Neuronal stem cell (in vitro differentiated cells): ENCODE data around the gene RAP2C.

Source experiments
- DNase-seq: peaks from one replicate; pipeline ENCODE4 v3.0.0-alpha.2; 2013; ENCODE audit warnings: low spot score
- H2AFZ ChIP-seq: one replicate; pipeline ENCODE4 v1.6.1; 2013; ENCODE audit warnings: mild to moderate bottlenecking, low read length, inconsistent platforms
- H2AK5ac ChIP-seq: 2 replicates; pipeline ENCODE4 v1.6.1; 2013; ENCODE audit warnings: low read depth, mild to moderate bottlenecking, inconsistent platforms, low read length, moderate library complexity, mixed read lengths
- H2BK120ac ChIP-seq: 2 replicates; pipeline ENCODE4 v1.6.1; 2013; ENCODE audit warnings: low read depth, mild to moderate bottlenecking, inconsistent platforms, low read length, moderate library complexity, mixed read lengths
- H2BK12ac ChIP-seq: one replicate; pipeline ENCODE4 v1.6.1; 2013; ENCODE audit warnings: low read length, inconsistent platforms
- H2BK15ac ChIP-seq: 2 replicates; pipeline ENCODE4 v1.6.1; 2013; ENCODE audit warnings: mild to moderate bottlenecking, low read length, inconsistent platforms, mixed read lengths
- H2BK5ac ChIP-seq: one replicate; pipeline ENCODE4 v1.6.1; 2013; ENCODE audit warnings: inconsistent platforms, mild to moderate bottlenecking, low read length, moderate library complexity
- H3K14ac ChIP-seq: one replicate; pipeline ENCODE4 v1.6.1; 2013; ENCODE audit warnings: low read length, inconsistent platforms
- H3K18ac ChIP-seq: 2 replicates; pipeline ENCODE4 v1.6.1; 2013; ENCODE audit warnings: low read length, inconsistent platforms
- H3K23ac ChIP-seq: 2 replicates; pipeline ENCODE4 v1.6.1; 2013; ENCODE audit warnings: low read depth, mild to moderate bottlenecking, mixed read lengths, low read length, inconsistent platforms; ENCODE audit not compliant: poor library complexity
- H3K27ac ChIP-seq: replicated peaks from 3 replicates; pipeline ENCODE4 v1.5.1; 2013; ENCODE audit warnings: low read length, inconsistent platforms
- H3K27me3 ChIP-seq, 3 experiments: 2 replicates each; pipeline ENCODE4 v1.6.1; 2013; ENCODE audit warnings: low read length in 3 of 3, mild to moderate bottlenecking in 2 of 3, inconsistent platforms in 1 of 3, low read depth in 1 of 3, mixed read lengths in 1 of 3, moderate library complexity in 1 of 3; ENCODE audit not compliant: control insufficient read depth in 3 of 3, insufficient read depth in 3 of 3
- H3K36me3 ChIP-seq, 2 donors: replicated peaks in 1 of 2; 2 replicates each; pipeline ENCODE4 v1.6.1; 2013; ENCODE audit warnings: low read length in 2 of 2; ENCODE audit not compliant: control insufficient read depth in 2 of 2, insufficient read depth in 2 of 2
- H3K4ac ChIP-seq: 2 replicates; pipeline ENCODE4 v1.6.1; 2013; ENCODE audit warnings: inconsistent platforms, mild to moderate bottlenecking, low read length, moderate library complexity
- H3K4me1 ChIP-seq, 2 donors: 1 replicate in 1 of 2; 2 replicates in 1 of 2; pipeline ENCODE4 v1.6.1; 2013; ENCODE audit warnings: low read length in 2 of 2, low read depth in 1 of 2; ENCODE audit not compliant: control insufficient read depth in 2 of 2, insufficient read depth in 1 of 2
- H3K4me2 ChIP-seq: one replicate; pipeline ENCODE4 v1.6.1; 2013; ENCODE audit warnings: mild to moderate bottlenecking, low read length, inconsistent platforms; ENCODE audit not compliant: insufficient read depth, poor library complexity, severe bottlenecking
- H3K4me3 ChIP-seq, 2 donors: 2 replicates each; pipeline ENCODE4 v1.5.1; 2013; ENCODE audit warnings: low read length in 2 of 2, mild to moderate bottlenecking in 2 of 2, inconsistent platforms in 1 of 2, moderate library complexity in 1 of 2
- H3K79me1 ChIP-seq: one replicate; pipeline ENCODE4 v1.6.1; 2013; ENCODE audit warnings: low read depth, mild to moderate bottlenecking, inconsistent platforms, low read length, moderate library complexity
- H3K9ac ChIP-seq: one replicate; pipeline ENCODE4 v1.6.1; 2013; ENCODE audit warnings: mild to moderate bottlenecking, low read depth, low read length, inconsistent platforms; ENCODE audit not compliant: poor library complexity
- H3K9me3 ChIP-seq, 2 donors: replicated peaks in 1 of 2; 2 replicates each; pipeline versions ENCODE3 to v1.6.1; 2013; ENCODE audit warnings: low read length in 2 of 2, mild to moderate bottlenecking in 2 of 2, inconsistent platforms in 1 of 2, low read depth in 1 of 2, mixed read lengths in 1 of 2, moderate library complexity in 1 of 2; ENCODE audit not compliant: control insufficient read depth in 2 of 2, insufficient read depth in 1 of 2
- H4K8ac ChIP-seq: one replicate; pipeline ENCODE4 v1.6.1; 2013; ENCODE audit warnings: low read depth, mild to moderate bottlenecking, inconsistent platforms, low read length, moderate library complexity
- H4K91ac ChIP-seq: one replicate; pipeline ENCODE4 v1.6.1; 2013; ENCODE audit warnings: low read length, low read depth, mild to moderate bottlenecking, inconsistent platforms; ENCODE audit not compliant: poor library complexity
- WGBS, 2 donors: extraction: QIAGEN DNeasy Blood & Tissue Kit; methylation state at CpG; one replicate each; pipeline ENCODE4 v1.1.7; 2013; ENCODE audit warnings: missing lambda C conversion rate in 2 of 2, mixed read lengths in 1 of 2; ENCODE audit not compliant: insufficient read length in 2 of 2, insufficient replicate concordance in 1 of 2; ENCODE audit errors: extremely low coverage in 2 of 2; 5-methylcytosine and 5-hydroxymethylcytosine counted together

RAP2C gene

GRCh38 chrX:132204629-132205028, 14.6 kb downstream of the RAP2C start:
- WGBS, 2 donors = no CpG with 5 or more reads among the region's 1 CpG
- Histone ChIP-seq H2AK5ac (no peak overlapping the region), H3K4me3 (no peak overlapping the region)

GRCh38 chrX:132200976-132201375, 18.3 kb downstream of the RAP2C start:
- Histone ChIP-seq H3K27ac (no peak overlapping the region), H3K9ac (no peak overlapping the region), H3K18ac (no peak overlapping the region), H3K36me3 (peaks cover 0 to 28% of the 10 kb centered on the region in 2 donors), H3K27me3 (peaks cover 0 to 6% (median 0%) of the 10 kb centered on the region in 3 experiments), H3K4me2 (no peak overlapping the region), H4K8ac (no peak overlapping the region), H2BK120ac (no peak overlapping the region), H2BK12ac (no peak overlapping the region), H3K4me3 (no peak overlapping the region), H3K14ac (no peak overlapping the region), H3K9me3 (no peaks in the 10 kb centered on the region), H2AFZ (no peak overlapping the region), H3K4ac (no peak overlapping the region), H2AK5ac (no peak overlapping the region), H3K4me1 (no peaks in the 10 kb centered on the region), H4K91ac (no peak overlapping the region), H2BK5ac (no peak overlapping the region), H3K79me1 (no peaks in the 10 kb centered on the region), H3K23ac (no peak overlapping the region), H2BK15ac (no peak overlapping the region)
- no peak for DNase-seq
- no CpG with 5 or more reads among the region's 5 CpGs for WGBS, 2 donors

More at GRCh38 chrX:132204629-132205028, 14.6 kb downstream of the RAP2C start:
- H3K27me3 ChIP-seq = peaks cover 0 to 6% (median 0%) of the 10 kb centered on the region in 3 experiments
- no peak overlapping the region for H3K27ac ChIP-seq
- no peak overlapping the region for H2BK15ac ChIP-seq
- H3K4ac ChIP-seq = no peak overlapping the region
- no peaks in the 10 kb centered on the region for H3K79me1 ChIP-seq
- no peak overlapping the region for H4K91ac ChIP-seq
- no peak overlapping the region for H3K9ac ChIP-seq
- H3K36me3 ChIP-seq = peaks cover 0 to 45% of the 10 kb centered on the region in 2 donors
- no peak overlapping the region for H2AFZ ChIP-seq
- no peak overlapping the region for H2BK120ac ChIP-seq
- no peak overlapping the region for H2BK5ac ChIP-seq
- H3K18ac ChIP-seq = no peak overlapping the region
- no peaks in the 10 kb centered on the region for H3K4me1 ChIP-seq
- H3K9me3 ChIP-seq = peaks cover 0 to 11% of the 10 kb centered on the region in 2 donors
- DNase-seq = no peak
- no peak overlapping the region for H3K23ac ChIP-seq
- H4K8ac ChIP-seq = no peak overlapping the region
- H3K14ac ChIP-seq = no peak overlapping the region
- H3K4me2 ChIP-seq = no peak overlapping the region
- H2BK12ac ChIP-seq = no peak overlapping the region

GRCh38 chrX:132199941-132200340, 19.3 kb downstream of the RAP2C start:
- H2BK120ac ChIP-seq = no peak overlapping the region
- no CpG with 5 or more reads among the region's 6 CpGs for WGBS, 2 donors
- H3K18ac ChIP-seq = no peak overlapping the region
- H3K9me3 ChIP-seq = no peaks in the 10 kb centered on the region
- H2BK12ac ChIP-seq = no peak overlapping the region
- H3K9ac ChIP-seq = no peak overlapping the region
- no peak overlapping the region for H2AK5ac ChIP-seq
- no peak overlapping the region for H3K4me3 ChIP-seq
- H3K4ac ChIP-seq = no peak overlapping the region
- no peak overlapping the region for H4K8ac ChIP-seq
- no peak overlapping the region for H3K14ac ChIP-seq
- no peak overlapping the region for H3K4me2 ChIP-seq
- H2AFZ ChIP-seq = no peak overlapping the region
- no peak overlapping the region for H3K27ac ChIP-seq
- H3K27me3 ChIP-seq = peaks cover 0 to 6% (median 0%) of the 10 kb centered on the region in 3 experiments
- peaks cover 0 to 17% of the 10 kb centered on the region in 2 donors for H3K36me3 ChIP-seq
- no peak overlapping the region for H2BK15ac ChIP-seq
- no peak overlapping the region for H4K91ac ChIP-seq
- H3K4me1 ChIP-seq = no peaks in the 10 kb centered on the region
- H3K79me1 ChIP-seq = no peaks in the 10 kb centered on the region
- no peak for DNase-seq
- no peak overlapping the region for H2BK5ac ChIP-seq
- no peak overlapping the region for H3K23ac ChIP-seq

- H3K18ac ChIP-seq = no peak overlapping the region
- no peaks in the 10 kb centered on the region for H3K36me3 ChIP-seq
- H3K23ac ChIP-seq = no peak overlapping the region
- no CpG with 5 or more reads among the region's 29 CpGs for WGBS, 2 donors
- no peak overlapping the region for H4K8ac ChIP-seq
- no peak overlapping the region for H2BK5ac ChIP-seq
- no peak overlapping the region for H2AFZ ChIP-seq
- H3K4me1 ChIP-seq = no peaks in the 10 kb centered on the region
- H2BK15ac ChIP-seq = no peak overlapping the region
- H3K27me3 ChIP-seq = no peaks in the 10 kb centered on the region
- no peaks in the 10 kb centered on the region for H3K79me1 ChIP-seq
- H3K14ac ChIP-seq = no peak overlapping the region
- no peak overlapping the region for H3K4me3 ChIP-seq
- no peak overlapping the region for H3K9ac ChIP-seq
- H3K4ac ChIP-seq = no peak overlapping the region
- no peak overlapping the region for H2BK120ac ChIP-seq
- no peak overlapping the region for H4K91ac ChIP-seq
- no peak overlapping the region for H2AK5ac ChIP-seq
- H3K4me2 ChIP-seq = no peak overlapping the region
- DNase-seq = no peak
- H2BK12ac ChIP-seq = no peak overlapping the region
- H3K27ac ChIP-seq = no peak overlapping the region
- H3K9me3 ChIP-seq = no peaks in the 10 kb centered on the region
Measured at GRCh38 chrX:132193872-132194574, 25.2 kb downstream of the RAP2C start.
